Upper lobe of left lung (tissue), 6 donors: ENCODE measurements around the gene BEST2. TPM values are rescaled to one million over a fixed set of nuclear protein-coding genes. Genes with fewer than 3 reads are reported as not detected.

Experiments
- ATAC-seq, 2 donors: fragments of 200-7000 bp; cut with Tn5 transposase; one replicate each; pipeline ENCODE4 v1.9.1; 2022; ENCODE audit warnings: mild to moderate bottlenecking in 2 of 2, moderate library complexity in 2 of 2; ENCODE audit not compliant: low FRiP score in 2 of 2
- DNase-seq, 2 donors: peaks; one replicate each; pipeline ENCODE4 v3.0.0-alpha.2; 2019 to 2020
- H3K27ac ChIP-seq, 4 donors: fragments of 200-600 bp; sonication (generic); one replicate each; pipeline ENCODE4 v1.5.1; 2016 to 2019
- H3K27me3 ChIP-seq, 4 donors: fragments of 200-600 bp; sonication (generic); one replicate each; pipeline ENCODE4 v1.5.1; 2017 to 2019
- H3K36me3 ChIP-seq, 4 donors: fragments of 200-600 bp; sonication (generic); one replicate each; pipeline ENCODE4 v1.5.1; 2016 to 2019
- H3K4me1 ChIP-seq, 4 donors: fragments of 200-600 bp; sonication (generic); one replicate each; pipeline ENCODE4 v1.5.1; 2018 to 2019
- H3K4me3 ChIP-seq, 4 donors: fragments of 200-600 bp; sonication (generic); one replicate each; pipeline ENCODE4 v1.5.1; 2017 to 2019; ENCODE audit warnings: mild to moderate bottlenecking in 2 of 4, moderate library complexity in 1 of 4
- H3K9me3 ChIP-seq, 4 donors: fragments of 200-600 bp; sonication (generic); one replicate each; pipeline ENCODE4 v1.5.1; 2018 to 2019
- CTCF ChIP-seq, 6 experiments: fragments of 450-650 bp in 4 of 6; fragments of 200-600 bp in 2 of 6; sonication (generic) in 2 of 6; IDR thresholded peaks; one replicate each; pipeline ENCODE4 v1.5.1; 2016 to 2019; ENCODE audit warnings: antibody characterized with exemption in 6 of 6
- EP300 ChIP-seq, 4 donors: sonication (generic); formaldehyde crosslinking; IDR thresholded peaks; one replicate each; pipeline ENCODE4 v1.5.1; 2017; ENCODE audit warnings: antibody characterized with exemption in 4 of 4, control low read depth in 2 of 4
- POLR2A ChIP-seq, 4 donors: fragments of 450-650 bp; IDR thresholded peaks; one replicate each; pipeline ENCODE4 v1.5.1; 2016 to 2017; ENCODE audit warnings: antibody characterized with exemption in 4 of 4, mild to moderate bottlenecking in 2 of 4
- POLR2AphosphoS5 ChIP-seq, 2 donors: sonication (generic); formaldehyde crosslinking; IDR thresholded peaks; one replicate each; pipeline ENCODE4 v1.5.1; 2017; ENCODE audit warnings: antibody characterized with exemption in 2 of 2
- WGBS, 2 donors: methylation state at CpG; one replicate each; pipeline ENCODE4 v1.1.5; 2017 to 2018; 5-methylcytosine and 5-hydroxymethylcytosine counted together
- total RNA-seq, 6 donors: library from RNA; depleted of rRNA in 4 of 6; stranded (reverse); fragments of >200 nt in 4 of 6; gene quantifications; one replicate each; pipeline versions ENCODE4 v1.1.0 to v1.2.1, GENCODE V29; 2016 to 2021
- donor health status: DM: no; HTN: no; CAD: no; lungs with moderate emphysema.
- donor health status: DM: no; HTN: yes; CAD: no; lungs with severe emphysema.

Gene BEST2
- total RNA-seq, 6 donors from 2014 or later: 0.11 TPM; not detected in 5

DNA sequence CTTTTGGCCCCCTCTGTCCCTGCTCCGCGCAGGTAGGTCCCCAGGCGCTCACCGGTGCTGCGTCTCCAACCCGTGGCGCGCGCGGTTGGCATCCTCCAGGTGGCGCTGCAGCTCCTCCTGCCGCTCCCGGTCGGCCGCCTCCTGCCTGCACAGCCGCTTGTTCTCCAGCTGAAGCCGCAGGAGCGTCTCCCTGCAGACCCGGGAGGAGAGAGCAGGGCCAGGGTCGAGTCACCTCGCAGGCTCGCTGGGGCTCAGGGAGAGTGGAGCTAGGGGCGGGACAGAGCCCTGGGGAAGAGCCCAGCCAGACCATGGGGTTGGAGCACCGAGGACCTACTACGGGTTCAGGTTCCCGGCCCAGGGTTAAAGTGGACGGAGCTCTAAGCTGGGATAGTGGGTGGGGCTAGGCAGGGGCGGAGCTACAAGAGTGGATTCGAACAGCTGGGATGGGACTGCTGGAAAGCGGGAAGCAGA lies 14.5 kb downstream of the BEST2 start:
- Histone ChIP-seq H3K9me3 (no peaks in the 10 kb centered on the region), H3K36me3 (peaks cover 4 to 27% (median 15%) of the 10 kb centered on the region in 4 donors), H3K27ac (peak overlapping the region in 3 of 4 donors; percentile 31 to 58 (median 39)), H3K4me3 (peak overlapping the region; percentile 28 to 50 (median 36)), H3K27me3 (no peaks in the 10 kb centered on the region), H3K4me1 (peaks cover 0 to 19% (median 2%) of the 10 kb centered on the region in 4 donors)
- 2 to 57% methylated on average over 12 to 30 of the region's 30 CpGs for WGBS, 2 donors
- DNase-seq (peak; percentile 92 to 97), ATAC-seq (peak; percentile 76 to 96)
- peak; percentile 80 to 97 (median 91) for TF ChIP-seq CTCF (IDR thresholded peaks at IDR 0.05)
- TF ChIP-seq POLR2A (IDR thresholded peaks at IDR 0.05): no peak

DNA sequence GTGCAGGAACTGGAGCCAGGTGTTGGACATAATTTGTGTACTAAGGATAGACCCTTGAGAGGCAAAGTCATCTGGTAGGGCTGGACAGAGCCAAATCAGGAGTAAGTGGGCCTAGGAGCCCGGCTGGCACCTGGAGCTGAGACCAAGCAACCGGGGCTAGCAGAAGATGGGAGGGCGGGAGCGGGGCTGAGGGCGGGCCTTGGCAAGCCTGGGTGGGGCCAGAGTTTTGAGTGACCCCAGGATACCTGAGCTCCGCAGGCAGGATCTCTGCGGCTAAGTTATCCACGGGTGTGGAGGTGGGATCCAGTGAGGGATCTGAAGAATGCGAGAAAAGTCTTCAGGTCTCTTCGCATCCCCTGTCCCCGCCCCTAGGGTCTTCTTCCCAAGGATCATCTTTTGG lies 15.6 kb downstream of the BEST2 start:
- 90 to 96% methylated on average over 8 to 11 of the region's 11 CpGs for WGBS, 2 donors
- no peaks in the 10 kb centered on the region for H3K27me3 ChIP-seq
- peak in 1 of 2 donors; percentile 63 for DNase-seq
- no peak overlapping the region for H3K4me3 ChIP-seq
- H3K4me1 ChIP-seq: peaks cover 0 to 19% (median 2%) of the 10 kb centered on the region in 4 donors
- TF ChIP-seq CTCF (IDR thresholded peaks at IDR 0.05) (no peak), EP300 (IDR thresholded peaks at IDR 0.05) (no peak), POLR2AphosphoS5 (IDR thresholded peaks at IDR 0.05) (no peak), POLR2A (IDR thresholded peaks at IDR 0.05) (no peak)
- no peak for ATAC-seq
- no peaks in the 10 kb centered on the region for H3K9me3 ChIP-seq
- no peak overlapping the region for H3K27ac ChIP-seq
- peaks cover 4 to 26% (median 16%) of the 10 kb centered on the region in 4 donors for H3K36me3 ChIP-seq

DNA sequence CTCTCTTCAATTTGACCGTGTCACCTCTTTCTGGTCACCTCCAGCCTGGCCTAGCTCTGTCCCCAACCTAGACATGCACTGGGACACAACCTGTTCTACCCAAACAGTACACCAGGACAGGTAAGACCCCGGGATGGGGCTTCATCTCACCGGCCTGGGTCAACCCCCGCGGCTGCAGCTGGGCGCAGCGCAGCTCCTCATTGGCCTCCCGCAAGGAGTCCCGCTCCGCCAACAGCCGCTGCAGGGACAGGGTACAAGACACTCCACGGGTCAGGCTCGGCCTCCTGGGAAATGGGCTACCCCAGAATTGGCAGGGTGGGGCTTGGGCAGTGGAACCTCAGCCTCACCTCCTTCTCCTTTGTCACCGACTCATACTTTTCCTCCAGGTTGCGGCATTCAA lies 16.1 kb downstream of the BEST2 start:
- no peaks in the 10 kb centered on the region for H3K27me3 ChIP-seq
- no peak overlapping the region for H3K27ac ChIP-seq
- H3K4me1 ChIP-seq: peaks cover 0 to 19% (median 2%) of the 10 kb centered on the region in 4 donors
- H3K4me3 ChIP-seq: no peak overlapping the region
- DNase-seq: peak in 1 of 2 donors; percentile 79
- no peaks in the 10 kb centered on the region for H3K9me3 ChIP-seq
- TF ChIP-seq EP300 (IDR thresholded peaks at IDR 0.05) (no peak), POLR2AphosphoS5 (IDR thresholded peaks at IDR 0.05) (no peak), POLR2A (IDR thresholded peaks at IDR 0.05) (no peak), CTCF (IDR thresholded peaks at IDR 0.05) (no peak)
- 96 to 99% methylated on average over 15 of the region's 15 CpGs for WGBS, 2 donors
- H3K36me3 ChIP-seq: peaks cover 2 to 25% (median 16%) of the 10 kb centered on the region in 4 donors
- ATAC-seq: no peak

- H3K4me3 ChIP-seq: no peak overlapping the region
- H3K27ac ChIP-seq: no peak overlapping the region
- TF ChIP-seq CTCF (IDR thresholded peaks at IDR 0.05) (no peak), POLR2AphosphoS5 (IDR thresholded peaks at IDR 0.05) (no peak), POLR2A (IDR thresholded peaks at IDR 0.05) (no peak), EP300 (IDR thresholded peaks at IDR 0.05) (no peak)
- 65 to 86% methylated on average over 7 to 37 of the region's 37 CpGs for WGBS, 2 donors
- DNase-seq (peak; percentile 80 to 89), ATAC-seq (peak in 1 of 2 donors; percentile 34)
- peaks cover 3 to 24% (median 4%) of the 10 kb centered on the region in 4 donors for H3K4me1 ChIP-seq
- H3K9me3 ChIP-seq: no peaks in the 10 kb centered on the region
- H3K36me3 ChIP-seq: peaks cover 0 to 15% (median 7%) of the 10 kb centered on the region in 4 donors
- H3K27me3 ChIP-seq: no peaks in the 10 kb centered on the region
Observed at GRCh38 chr19:12769689-12770088, 18.1 kb downstream of the BEST2 start.

GRCh38 chr19:12770922-12771321 lies 19.3 kb downstream of the BEST2 start:
- 96% methylated on average over 13 of the region's 13 CpGs; no CpG with 5 or more reads in 1 of the 2 donors for WGBS, 2 donors
- Histone ChIP-seq H3K27ac (no peak overlapping the region), H3K27me3 (no peaks in the 10 kb centered on the region), H3K4me3 (no peak overlapping the region), H3K9me3 (no peaks in the 10 kb centered on the region), H3K4me1 (peaks cover 7 to 28% (median 8%) of the 10 kb centered on the region in 4 donors), H3K36me3 (peaks cover 0 to 15% (median 4%) of the 10 kb centered on the region in 4 donors)
- TF ChIP-seq POLR2A (IDR thresholded peaks at IDR 0.05): no peak
- no peak for TF ChIP-seq POLR2AphosphoS5 (IDR thresholded peaks at IDR 0.05)
- no peak for TF ChIP-seq CTCF (IDR thresholded peaks at IDR 0.05)
- TF ChIP-seq EP300 (IDR thresholded peaks at IDR 0.05): no peak
- DNase-seq (peak in 1 of 2 donors; percentile 63), ATAC-seq (no peak)
